ENCODE data around the gene TUBB4A.
"Not testable (repeated sequence)": the region's sequence is repeated elsewhere in the genome, so short reads cannot be mapped to it uniquely, and the experiment has no call there.

TUBB4A gene

GRCh38 chr19:6501740-6502648 is at the start of gene TUBB4A:
Gene TUBB4A (minus strand): TSS chr19:6502309. CDS start chr19:6502212, 97 bp downstream.
- peak; percentile 85 for DNase-seq

GRCh38 chr19:6551091-6551490 is 49.0 kb upstream of the TUBB4A start:
- DNase-seq = no peak

GRCh38 chr19:6550679-6551078 is 48.6 kb upstream of the TUBB4A start:
- DNase-seq = not testable (repeated sequence)

- DNase-seq = no peak
Measured at GRCh38 chr19:6543866-6544347, 41.8 kb upstream of the TUBB4A start.

GRCh38 chr19:6540918-6541689 is 39.0 kb upstream of the TUBB4A start:
- DNase-seq = no peak

GRCh38 chr19:6539514-6539913 is 37.4 kb upstream of the TUBB4A start:
- no peak for DNase-seq

- DNase-seq = no peak
Measured at GRCh38 chr19:6535558-6536137, 33.5 kb upstream of the TUBB4A start.

GRCh38 chr19:6534451-6535093 is 32.5 kb upstream of the TUBB4A start:
- DNase-seq = no peak

GRCh38 chr19:6533746-6534418 is 31.8 kb upstream of the TUBB4A start:
- DNase-seq = no peak

GRCh38 chr19:6533000-6533328 is 30.9 kb upstream of the TUBB4A start:
- DNase-seq = no peak

GRCh38 chr19:6532244-6532999 is 30.3 kb upstream of the TUBB4A start:
- peak; percentile 64 for DNase-seq

- DNase-seq = peak; percentile 58
Measured at GRCh38 chr19:6531956-6532243, 29.8 kb upstream of the TUBB4A start.

GRCh38 chr19:6531163-6531955 is 29.2 kb upstream of the TUBB4A start:
- DNase-seq = no peak

- peak; percentile 95 for DNase-seq
Measured at GRCh38 chr19:6530386-6531162, 28.5 kb upstream of the TUBB4A start, which contains the start of gene TNFSF9. Gene TNFSF9 (plus strand): TSS chr19:6531026. CDS start chr19:6531037, 11 bp downstream.

- no peak for DNase-seq
Measured at GRCh38 chr19:6529937-6530385, 27.9 kb upstream of the TUBB4A start.

- DNase-seq = no peak
Measured at GRCh38 chr19:6529351-6529750, 27.2 kb upstream of the TUBB4A start.

- DNase-seq = no peak
Measured at GRCh38 chr19:6528544-6529121, 26.5 kb upstream of the TUBB4A start.

- no peak for DNase-seq
Measured at GRCh38 chr19:6527893-6528543, 25.9 kb upstream of the TUBB4A start.

- no peak for DNase-seq
Measured at GRCh38 chr19:6524311-6524710, 22.2 kb upstream of the TUBB4A start.

Measured in activated CD8-positive, alpha-beta memory T cell treated with anti-CD3 and anti-CD28 coated beads for 24 hours (primary cell).